Bronchial epithelial cell (primary cell): ENCODE measurements around the gene ACTR2. TPM values are rescaled to one million over a fixed set of nuclear protein-coding genes. Genes with fewer than 3 reads are reported as not detected.

ENCODE experiments used
- DNase-seq: peaks from one replicate; pipeline ENCODE4 v3.0.0-alpha.2; 2010; ENCODE audit warnings: low read depth
- FAIRE-seq: peaks from 2 replicates; lab custom pipeline; 2011; peaks lifted over from hg19 to GRCh38; lab: Jason Lieb, UNC
- H3K27me3 ChIP-seq: 2 replicates; pipeline ENCODE4 v1.5.1; 2011; ENCODE audit warnings: low read length; ENCODE audit not compliant: control insufficient read depth, insufficient read depth
- H3K36me3 ChIP-seq: 2 replicates; pipeline ENCODE4 v1.5.1; 2011; ENCODE audit warnings: low read length; ENCODE audit not compliant: control insufficient read depth, insufficient read depth
- H3K4me3 ChIP-seq: 2 replicates; pipeline ENCODE4 v1.5.1; 2011; ENCODE audit warnings: mild to moderate bottlenecking, low read depth, low read length, control low read depth
- total RNA-seq: library from RNA; depleted of rRNA; stranded (reverse); fragments of >200 nt; gene quantifications from 2 replicates; pipeline ENCODE4 v1.2.1, GENCODE V29; 2014
- TF ChIP-seq, protein P1 (sequence below): IDR thresholded peaks from 2 replicates; pipeline ENCODE4 v1.5.1; 2011; ENCODE audit warnings: mild to moderate bottlenecking, moderate library complexity, low read length, control low read depth, inconsistent platforms; ENCODE audit not compliant: insufficient read depth, severe bottlenecking

ACTR2 gene
- total RNA-seq, 1 donor from 2014 or later, result 73.7 TPM

DNA sequence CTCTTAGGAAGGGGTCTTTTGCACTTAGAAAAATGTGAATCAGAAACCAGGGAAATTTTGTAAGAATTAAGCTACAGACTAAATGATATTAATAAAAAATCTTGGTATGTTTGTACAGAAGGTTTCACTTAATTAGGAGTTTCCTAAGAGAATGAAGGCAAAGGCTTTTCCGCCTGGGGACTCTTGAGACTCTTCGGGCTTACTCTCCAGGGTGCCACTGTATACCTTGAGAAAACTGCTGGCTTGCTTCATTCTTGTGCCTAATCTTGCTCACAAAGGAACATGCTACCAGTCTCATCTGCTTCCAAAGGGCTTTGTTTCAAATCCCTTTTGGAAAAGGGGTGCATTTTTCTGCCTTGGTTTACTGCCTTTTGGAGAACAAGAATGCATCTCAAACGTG, 49.5 kb downstream of the ACTR2 start:
- no peaks in the 10 kb centered on the region for H3K27me3 ChIP-seq
- FAIRE-seq (no peak), DNase-seq (no peak)
- no peak overlapping the region for H3K4me3 ChIP-seq
- TF ChIP-seq, protein P1, sequence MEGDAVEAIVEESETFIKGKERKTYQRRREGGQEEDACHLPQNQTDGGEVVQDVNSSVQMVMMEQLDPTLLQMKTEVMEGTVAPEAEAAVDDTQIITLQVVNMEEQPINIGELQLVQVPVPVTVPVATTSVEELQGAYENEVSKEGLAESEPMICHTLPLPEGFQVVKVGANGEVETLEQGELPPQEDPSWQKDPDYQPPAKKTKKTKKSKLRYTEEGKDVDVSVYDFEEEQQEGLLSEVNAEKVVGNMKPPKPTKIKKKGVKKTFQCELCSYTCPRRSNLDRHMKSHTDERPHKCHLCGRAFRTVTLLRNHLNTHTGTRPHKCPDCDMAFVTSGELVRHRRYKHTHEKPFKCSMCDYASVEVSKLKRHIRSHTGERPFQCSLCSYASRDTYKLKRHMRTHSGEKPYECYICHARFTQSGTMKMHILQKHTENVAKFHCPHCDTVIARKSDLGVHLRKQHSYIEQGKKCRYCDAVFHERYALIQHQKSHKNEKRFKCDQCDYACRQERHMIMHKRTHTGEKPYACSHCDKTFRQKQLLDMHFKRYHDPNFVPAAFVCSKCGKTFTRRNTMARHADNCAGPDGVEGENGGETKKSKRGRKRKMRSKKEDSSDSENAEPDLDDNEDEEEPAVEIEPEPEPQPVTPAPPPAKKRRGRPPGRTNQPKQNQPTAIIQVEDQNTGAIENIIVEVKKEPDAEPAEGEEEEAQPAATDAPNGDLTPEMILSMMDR, result no peak
- peaks cover 1% of the 10 kb centered on the region for H3K36me3 ChIP-seq

DNA sequence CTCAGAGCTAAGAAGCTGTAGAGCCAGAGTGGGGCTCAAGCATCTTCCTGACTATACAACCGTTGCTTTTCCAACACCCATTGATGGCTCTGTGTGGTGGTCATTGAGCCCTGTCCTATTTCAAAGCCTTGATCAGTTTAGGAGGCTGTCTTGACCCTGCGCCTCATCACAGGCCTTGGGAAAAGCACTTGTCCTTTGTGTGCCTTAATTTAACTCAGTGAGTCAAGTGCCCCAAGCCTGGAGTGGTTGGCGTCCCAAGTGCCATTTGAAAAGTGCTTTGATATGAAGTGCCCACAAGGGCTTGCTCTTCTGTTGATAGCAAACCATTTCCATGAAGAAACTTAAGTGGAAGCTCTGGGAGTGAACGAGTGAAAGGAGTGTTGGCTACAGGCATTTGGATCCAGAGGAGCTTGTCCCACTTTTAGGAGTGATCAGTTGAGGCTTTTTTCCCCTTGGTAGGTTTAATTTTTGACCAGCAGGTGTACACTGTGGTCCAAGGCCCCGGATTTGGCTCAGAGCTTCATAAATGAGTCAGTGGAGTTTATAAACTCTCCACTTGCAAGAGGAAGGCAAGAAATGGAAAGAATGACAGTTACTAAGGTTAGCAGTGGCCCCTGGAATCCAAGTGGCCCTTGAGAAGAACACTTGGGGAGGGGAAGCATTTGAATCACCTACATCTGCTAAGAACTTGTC, 50.3 kb downstream of the ACTR2 start:
- Histone ChIP-seq H3K4me3 (no peak overlapping the region), H3K27me3 (no peaks in the 10 kb centered on the region), H3K36me3 (no peaks in the 10 kb centered on the region)
- FAIRE-seq, result no peak
- TF ChIP-seq, protein P1, result no peak
- DNase-seq, result no peak

DNA sequence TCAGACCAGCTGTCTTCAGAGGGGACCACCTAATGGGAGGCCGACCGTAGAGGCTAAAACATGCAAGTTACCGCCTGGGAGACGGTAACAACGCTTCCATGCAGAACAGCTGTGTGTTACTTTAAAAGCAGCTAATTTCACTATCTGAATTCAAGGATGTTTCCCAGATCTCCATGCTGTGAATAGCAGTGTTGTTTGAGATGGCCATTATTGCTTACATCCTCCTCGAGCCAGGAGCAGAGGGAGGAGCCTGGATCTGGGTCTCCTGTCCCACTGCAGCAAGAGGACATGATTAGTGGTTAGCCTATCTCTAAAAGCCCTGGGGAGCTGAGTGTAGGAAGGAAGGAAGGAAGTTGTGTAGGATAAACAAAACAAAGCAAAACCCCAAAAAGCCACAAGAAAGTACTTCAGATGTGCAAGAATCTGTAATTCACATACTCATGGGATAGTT, 50.9 kb downstream of the ACTR2 start:
- no peak for FAIRE-seq
- Histone ChIP-seq H3K36me3 (no peaks in the 10 kb centered on the region), H3K4me3 (no peak overlapping the region), H3K27me3 (no peaks in the 10 kb centered on the region)
- TF ChIP-seq, protein P1, result no peak
- no peak for DNase-seq

DNA sequence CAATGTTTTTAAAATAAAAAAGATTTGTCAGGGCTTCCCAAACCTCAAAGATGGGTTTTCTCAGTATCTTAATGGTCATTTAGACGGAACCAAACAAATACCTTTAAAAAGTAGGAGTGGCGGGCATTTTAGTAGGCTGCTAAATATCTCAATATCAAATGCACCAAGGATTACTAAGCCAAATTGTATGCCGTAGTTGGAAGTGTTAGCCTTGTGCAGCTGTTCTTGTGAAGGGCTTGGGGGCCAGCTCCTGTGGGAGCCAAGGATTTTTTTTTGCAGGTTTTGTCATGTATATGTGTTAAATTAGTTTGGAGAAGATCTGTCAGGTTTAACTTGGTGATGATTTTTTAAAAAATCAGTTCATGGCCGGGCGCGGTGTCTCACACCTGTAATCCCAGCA, 52.1 kb downstream of the ACTR2 start:
- FAIRE-seq (no peak), DNase-seq (no peak)
- Histone ChIP-seq H3K36me3 (no peaks in the 10 kb centered on the region), H3K27me3 (no peaks in the 10 kb centered on the region), H3K4me3 (no peak overlapping the region)
- TF ChIP-seq, protein P1, result no peak

DNA sequence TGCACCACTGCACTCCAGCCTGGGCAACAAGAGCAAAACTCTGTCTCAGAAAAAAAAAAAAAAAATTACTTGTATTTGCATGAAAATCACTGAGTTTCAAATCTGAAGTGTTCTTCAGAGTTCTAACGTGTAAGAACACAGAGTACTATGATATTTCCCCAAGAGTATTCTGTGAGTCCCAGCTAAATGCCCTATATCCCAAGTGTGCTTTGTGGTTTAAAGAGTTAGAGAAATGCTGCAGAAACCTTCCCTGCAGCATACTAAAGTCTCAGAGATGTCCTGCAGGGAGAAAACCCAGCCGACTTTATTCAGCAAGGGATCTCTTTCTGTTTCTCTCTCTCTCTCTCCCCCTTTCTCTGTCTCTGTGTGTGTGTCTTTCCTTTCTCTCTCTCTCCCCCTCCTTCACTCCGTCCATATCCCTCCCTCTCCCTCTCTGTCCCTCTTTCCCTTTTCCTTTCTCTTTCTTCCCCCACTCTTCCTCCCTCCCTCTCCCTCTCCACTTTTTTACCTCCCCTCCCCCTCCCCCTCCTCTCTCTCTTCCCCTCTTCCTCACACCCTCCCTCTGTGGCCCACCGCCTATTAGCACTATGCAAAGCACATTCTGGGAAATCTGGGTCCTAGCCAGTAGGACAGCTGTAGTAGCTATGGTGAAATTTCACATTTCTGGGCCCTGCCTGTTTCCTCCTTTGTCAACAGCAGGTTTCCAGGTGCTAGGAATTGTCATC, 54.2 kb downstream of the ACTR2 start:
- DNase-seq (no peak), FAIRE-seq (no peak)
- no peak overlapping the region for H3K4me3 ChIP-seq
- no peaks in the 10 kb centered on the region for H3K27me3 ChIP-seq
- H3K36me3 ChIP-seq, result no peaks in the 10 kb centered on the region
- TF ChIP-seq, protein P1, result no peak
